GM21447 (cell line): ENCODE measurements around the gene EVA1A.

Experiments
- ATAC-seq: cut with Tn5 transposase; IDR thresholded peaks from one replicate; pipeline ENCODE4 v1.9.1; 2021; ENCODE audit not compliant: unreplicated experiment

Gene EVA1A

GRCh38 chr2:75456111-75456510 lies 104.6 kb downstream of the EVA1A start:
- ATAC-seq, result no peak

DNA sequence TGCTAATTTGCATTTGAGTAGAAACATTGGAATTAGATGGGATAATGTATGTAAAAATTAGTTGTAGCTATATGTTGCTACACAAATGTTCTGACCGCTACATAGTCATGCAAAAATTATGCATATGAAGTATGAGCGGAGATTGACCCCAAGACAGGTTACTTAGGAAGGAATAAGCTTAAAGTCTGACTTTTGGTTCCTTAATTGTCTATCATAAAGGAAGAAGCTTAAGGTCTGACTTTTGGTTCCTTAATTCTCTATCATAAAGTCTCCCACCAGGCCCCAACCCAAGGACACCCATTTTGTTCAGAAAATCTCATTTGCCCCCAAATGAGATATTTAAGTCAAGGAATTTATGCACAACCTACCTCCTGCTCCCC lies 106.5 kb downstream of the EVA1A start:
- ATAC-seq, result no peak

GRCh38 chr2:75453384-75454240 lies 107.1 kb downstream of the EVA1A start:
- no peak for ATAC-seq

- no peak for ATAC-seq
These were observed 110.7 kb downstream of the EVA1A start for GRCh38 chr2:75450068-75450467.

- no peak for ATAC-seq
These were observed 113.6 kb downstream of the EVA1A start for GRCh38 chr2:75447176-75447575.
